ENCODE data around the gene AP3M1.
A peak's percentile ranks its signal among the peaks of the same experiment; 100 is the strongest.

DNA sequence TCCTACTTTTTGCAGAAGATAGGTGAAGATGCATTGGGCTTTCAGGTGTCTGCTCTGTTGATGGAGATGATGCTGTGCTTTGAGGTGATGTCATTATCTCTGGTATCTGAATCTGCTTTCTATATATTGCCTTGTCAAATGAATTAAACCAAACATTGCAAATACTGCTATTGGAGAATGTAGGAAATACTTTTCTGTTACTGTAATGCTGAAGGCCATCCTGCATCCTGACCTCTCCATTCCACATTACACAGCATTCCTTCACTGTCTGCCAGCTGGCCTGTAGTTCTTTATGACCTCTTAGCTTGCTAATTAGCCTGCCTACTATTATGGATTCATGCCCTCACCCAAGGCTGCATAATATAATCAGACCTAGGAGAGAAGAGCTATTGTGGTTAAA lies 79.5 kb downstream of the AP3M1 start:
- TF ChIP-seq TAF1 (IDR thresholded peaks at IDR 0.05; ENCODE audit: borderline replicate concordance, low read depth, low read length) (no peak), POLR2AphosphoS5 (IDR thresholded peaks at IDR 0.05; ENCODE audit: low read depth, low read length) (peak; percentile 78), EZH2phosphoT487 (IDR thresholded peaks at IDR 0.05; ENCODE audit: borderline replicate concordance, low read depth) (no peak), RCOR1 (IDR thresholded peaks at IDR 0.05; ENCODE audit: low read length) (no peak), RFX5 (IDR thresholded peaks at IDR 0.05; ENCODE audit: low read length) (no peak), YY1 (IDR thresholded peaks at IDR 0.05; ENCODE audit: low read depth) (no peak; the same call in 1 of the 2 replicates), RXRA (IDR thresholded peaks at IDR 0.05; ENCODE audit: borderline replicate concordance, low read depth) (peak; percentile 77; the same call in 1 of the 2 replicates), MEF2A (IDR thresholded peaks at IDR 0.05; ENCODE audit: borderline replicate concordance, low read depth) (peak; percentile 34; the same call in 1 of the 2 replicates)
- TF ChIP-seq, protein P1, sequence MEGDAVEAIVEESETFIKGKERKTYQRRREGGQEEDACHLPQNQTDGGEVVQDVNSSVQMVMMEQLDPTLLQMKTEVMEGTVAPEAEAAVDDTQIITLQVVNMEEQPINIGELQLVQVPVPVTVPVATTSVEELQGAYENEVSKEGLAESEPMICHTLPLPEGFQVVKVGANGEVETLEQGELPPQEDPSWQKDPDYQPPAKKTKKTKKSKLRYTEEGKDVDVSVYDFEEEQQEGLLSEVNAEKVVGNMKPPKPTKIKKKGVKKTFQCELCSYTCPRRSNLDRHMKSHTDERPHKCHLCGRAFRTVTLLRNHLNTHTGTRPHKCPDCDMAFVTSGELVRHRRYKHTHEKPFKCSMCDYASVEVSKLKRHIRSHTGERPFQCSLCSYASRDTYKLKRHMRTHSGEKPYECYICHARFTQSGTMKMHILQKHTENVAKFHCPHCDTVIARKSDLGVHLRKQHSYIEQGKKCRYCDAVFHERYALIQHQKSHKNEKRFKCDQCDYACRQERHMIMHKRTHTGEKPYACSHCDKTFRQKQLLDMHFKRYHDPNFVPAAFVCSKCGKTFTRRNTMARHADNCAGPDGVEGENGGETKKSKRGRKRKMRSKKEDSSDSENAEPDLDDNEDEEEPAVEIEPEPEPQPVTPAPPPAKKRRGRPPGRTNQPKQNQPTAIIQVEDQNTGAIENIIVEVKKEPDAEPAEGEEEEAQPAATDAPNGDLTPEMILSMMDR (IDR thresholded peaks at IDR 0.05): no peak
- TF ChIP-seq, protein P2, sequence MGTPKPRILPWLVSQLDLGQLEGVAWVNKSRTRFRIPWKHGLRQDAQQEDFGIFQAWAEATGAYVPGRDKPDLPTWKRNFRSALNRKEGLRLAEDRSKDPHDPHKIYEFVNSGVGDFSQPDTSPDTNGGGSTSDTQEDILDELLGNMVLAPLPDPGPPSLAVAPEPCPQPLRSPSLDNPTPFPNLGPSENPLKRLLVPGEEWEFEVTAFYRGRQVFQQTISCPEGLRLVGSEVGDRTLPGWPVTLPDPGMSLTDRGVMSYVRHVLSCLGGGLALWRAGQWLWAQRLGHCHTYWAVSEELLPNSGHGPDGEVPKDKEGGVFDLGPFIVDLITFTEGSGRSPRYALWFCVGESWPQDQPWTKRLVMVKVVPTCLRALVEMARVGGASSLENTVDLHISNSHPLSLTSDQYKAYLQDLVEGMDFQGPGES (IDR thresholded peaks at IDR 0.05; ENCODE audit: low read depth, low read length): no peak
- TF ChIP-seq, protein P3, sequence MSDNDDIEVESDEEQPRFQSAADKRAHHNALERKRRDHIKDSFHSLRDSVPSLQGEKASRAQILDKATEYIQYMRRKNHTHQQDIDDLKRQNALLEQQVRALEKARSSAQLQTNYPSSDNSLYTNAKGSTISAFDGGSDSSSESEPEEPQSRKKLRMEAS (IDR thresholded peaks at IDR 0.05; ENCODE audit: low read depth): no peak
- TF ChIP-seq, protein P4, sequence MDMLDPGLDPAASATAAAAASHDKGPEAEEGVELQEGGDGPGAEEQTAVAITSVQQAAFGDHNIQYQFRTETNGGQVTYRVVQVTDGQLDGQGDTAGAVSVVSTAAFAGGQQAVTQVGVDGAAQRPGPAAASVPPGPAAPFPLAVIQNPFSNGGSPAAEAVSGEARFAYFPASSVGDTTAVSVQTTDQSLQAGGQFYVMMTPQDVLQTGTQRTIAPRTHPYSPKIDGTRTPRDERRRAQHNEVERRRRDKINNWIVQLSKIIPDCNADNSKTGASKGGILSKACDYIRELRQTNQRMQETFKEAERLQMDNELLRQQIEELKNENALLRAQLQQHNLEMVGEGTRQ (IDR thresholded peaks at IDR 0.05; ENCODE audit: borderline replicate concordance, low read depth, low read length): no peak
- TF ChIP-seq, protein P5, sequence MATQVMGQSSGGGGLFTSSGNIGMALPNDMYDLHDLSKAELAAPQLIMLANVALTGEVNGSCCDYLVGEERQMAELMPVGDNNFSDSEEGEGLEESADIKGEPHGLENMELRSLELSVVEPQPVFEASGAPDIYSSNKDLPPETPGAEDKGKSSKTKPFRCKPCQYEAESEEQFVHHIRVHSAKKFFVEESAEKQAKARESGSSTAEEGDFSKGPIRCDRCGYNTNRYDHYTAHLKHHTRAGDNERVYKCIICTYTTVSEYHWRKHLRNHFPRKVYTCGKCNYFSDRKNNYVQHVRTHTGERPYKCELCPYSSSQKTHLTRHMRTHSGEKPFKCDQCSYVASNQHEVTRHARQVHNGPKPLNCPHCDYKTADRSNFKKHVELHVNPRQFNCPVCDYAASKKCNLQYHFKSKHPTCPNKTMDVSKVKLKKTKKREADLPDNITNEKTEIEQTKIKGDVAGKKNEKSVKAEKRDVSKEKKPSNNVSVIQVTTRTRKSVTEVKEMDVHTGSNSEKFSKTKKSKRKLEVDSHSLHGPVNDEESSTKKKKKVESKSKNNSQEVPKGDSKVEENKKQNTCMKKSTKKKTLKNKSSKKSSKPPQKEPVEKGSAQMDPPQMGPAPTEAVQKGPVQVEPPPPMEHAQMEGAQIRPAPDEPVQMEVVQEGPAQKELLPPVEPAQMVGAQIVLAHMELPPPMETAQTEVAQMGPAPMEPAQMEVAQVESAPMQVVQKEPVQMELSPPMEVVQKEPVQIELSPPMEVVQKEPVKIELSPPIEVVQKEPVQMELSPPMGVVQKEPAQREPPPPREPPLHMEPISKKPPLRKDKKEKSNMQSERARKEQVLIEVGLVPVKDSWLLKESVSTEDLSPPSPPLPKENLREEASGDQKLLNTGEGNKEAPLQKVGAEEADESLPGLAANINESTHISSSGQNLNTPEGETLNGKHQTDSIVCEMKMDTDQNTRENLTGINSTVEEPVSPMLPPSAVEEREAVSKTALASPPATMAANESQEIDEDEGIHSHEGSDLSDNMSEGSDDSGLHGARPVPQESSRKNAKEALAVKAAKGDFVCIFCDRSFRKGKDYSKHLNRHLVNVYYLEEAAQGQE (IDR thresholded peaks at IDR 0.05; ENCODE audit: low read depth, low read length): no peak
- TF ChIP-seq, protein P6, sequence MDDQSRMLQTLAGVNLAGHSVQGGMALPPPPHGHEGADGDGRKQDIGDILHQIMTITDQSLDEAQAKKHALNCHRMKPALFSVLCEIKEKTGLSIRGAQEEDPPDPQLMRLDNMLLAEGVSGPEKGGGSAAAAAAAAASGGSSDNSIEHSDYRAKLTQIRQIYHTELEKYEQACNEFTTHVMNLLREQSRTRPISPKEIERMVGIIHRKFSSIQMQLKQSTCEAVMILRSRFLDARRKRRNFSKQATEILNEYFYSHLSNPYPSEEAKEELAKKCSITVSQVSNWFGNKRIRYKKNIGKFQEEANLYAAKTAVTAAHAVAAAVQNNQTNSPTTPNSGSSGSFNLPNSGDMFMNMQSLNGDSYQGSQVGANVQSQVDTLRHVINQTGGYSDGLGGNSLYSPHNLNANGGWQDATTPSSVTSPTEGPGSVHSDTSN (IDR thresholded peaks at IDR 0.05): peak; percentile 93
